HEK293 (cell line): Measurements from ENCODE around the gene GABBR2.

Experiments used
- CTCF ChIA-PET: fragments of 350-600 bp; formaldehyde crosslinking; extraction: SDS; loops from one replicate; lab custom pipeline; 2021; ENCODE audit warnings: antibody characterized with exemption; lab: Yijun Ruan, JAX
- POLR2A ChIA-PET: fragments of 300-600 bp; formaldehyde crosslinking; extraction: SDS; loops from one replicate; lab custom pipeline; 2020; ENCODE audit warnings: antibody characterized with exemption, inconsistent platforms; lab: Yijun Ruan, JAX
- H3K27ac ChIP-seq: fragments of 200-500 bp; sonication (Bioruptor generic); 2 replicates; pipeline ENCODE4 v1.5.1; 2014; ENCODE audit warnings: low read depth, low read length, control low read depth, inconsistent platforms; ENCODE audit errors: extremely low read depth
- H3K36me3 ChIP-seq, 2 experiments: fragments of 200-500 bp in 1 of 2; sonication (Bioruptor generic) in 1 of 2; 1 replicate in 1 of 2; 2 replicates in 1 of 2; pipeline ENCODE4 v1.5.1; 2014 to 2017; ENCODE audit warnings: inconsistent platforms in 2 of 2, low read length in 2 of 2; ENCODE audit not compliant: control insufficient read depth in 2 of 2, insufficient read depth in 1 of 2
- H3K4me1 ChIP-seq: fragments of 200-500 bp; sonication (Bioruptor generic); 2 replicates; pipeline ENCODE4 v1.5.1; 2014; ENCODE audit warnings: mild to moderate bottlenecking, low read length, inconsistent platforms; ENCODE audit not compliant: control insufficient read depth, insufficient read depth
- H3K4me3 ChIP-seq: 2 replicates; pipeline ENCODE4 v1.5.1; 2011; ENCODE audit warnings: low read depth, mild to moderate bottlenecking, control low read depth, low read length, moderate library complexity
- H3K9me3 ChIP-seq: fragments of 200-500 bp; sonication (Bioruptor generic); 2 replicates; pipeline ENCODE4 v1.5.1; 2014; ENCODE audit warnings: low read depth, low read length, inconsistent platforms; ENCODE audit not compliant: control insufficient read depth, insufficient read depth
- HIC1 ChIP-seq: fragments of 450-650 bp; formaldehyde crosslinking; IDR thresholded peaks from 2 replicates; pipeline ENCODE4 v1.5.1; 2016; ENCODE audit warnings: missing biosample characterization, missing genetic modification characterization
- HOXA7 ChIP-seq: sonication (generic); formaldehyde crosslinking; IDR thresholded peaks from 2 replicates; pipeline ENCODE4 v1.8.1; 2022; ENCODE audit warnings: missing genetic modification reagents, borderline replicate concordance
- MYNN ChIP-seq: fragments of 450-650 bp; formaldehyde crosslinking; IDR thresholded peaks from 2 replicates; pipeline ENCODE4 v1.5.1; 2016; ENCODE audit warnings: missing biosample characterization, missing genetic modification characterization, borderline replicate concordance
- PRDM4 ChIP-seq: fragments of 450-650 bp; formaldehyde crosslinking; IDR thresholded peaks from 2 replicates; pipeline ENCODE4 v1.5.1; 2017; ENCODE audit warnings: missing biosample characterization, missing genetic modification characterization
- ZBTB6 ChIP-seq: fragments of 450-650 bp; formaldehyde crosslinking; IDR thresholded peaks from 2 replicates; pipeline ENCODE4 v1.5.1; 2017; ENCODE audit warnings: missing biosample characterization, missing genetic modification characterization
- ZNF146 ChIP-seq: fragments of 450-650 bp; formaldehyde crosslinking; IDR thresholded peaks from 2 replicates; pipeline ENCODE4 v1.5.1; 2016; ENCODE audit warnings: missing biosample characterization, missing genetic modification characterization
- ZNF18 ChIP-seq: fragments of 450-650 bp; formaldehyde crosslinking; IDR thresholded peaks from 2 replicates; pipeline ENCODE4 v1.5.1; 2016; ENCODE audit warnings: missing biosample characterization, missing genetic modification characterization
- ZNF2 ChIP-seq: fragments of 450-650 bp; formaldehyde crosslinking; IDR thresholded peaks from 2 replicates; pipeline ENCODE4 v1.5.1; 2016; ENCODE audit warnings: missing biosample characterization, missing genetic modification characterization
- ZNF24 ChIP-seq: fragments of 450-650 bp; formaldehyde crosslinking; IDR thresholded peaks from 2 replicates; pipeline ENCODE4 v1.5.1; 2016; ENCODE audit warnings: missing biosample characterization, missing genetic modification characterization
- ZNF26 ChIP-seq: fragments of 450-650 bp; formaldehyde crosslinking; IDR thresholded peaks from 2 replicates; pipeline ENCODE4 v1.5.1; 2016; ENCODE audit warnings: missing biosample characterization, missing genetic modification characterization
- ZNF354C ChIP-seq: fragments of 450-650 bp; formaldehyde crosslinking; IDR thresholded peaks from 2 replicates; pipeline ENCODE4 v1.5.1; 2016; ENCODE audit warnings: missing biosample characterization, missing genetic modification characterization, low read depth, borderline replicate concordance
- ZNF521 ChIP-seq: fragments of 450-650 bp; formaldehyde crosslinking; IDR thresholded peaks from 2 replicates; pipeline ENCODE4 v1.5.1; 2017; ENCODE audit warnings: missing biosample characterization, mild to moderate bottlenecking, missing genetic modification characterization
- ZNF600 ChIP-seq: fragments of 450-650 bp; formaldehyde crosslinking; IDR thresholded peaks from 2 replicates; pipeline ENCODE4 v1.5.1; 2016; ENCODE audit warnings: missing biosample characterization, missing genetic modification characterization
- ZNF610 ChIP-seq: fragments of 450-650 bp; formaldehyde crosslinking; IDR thresholded peaks from 2 replicates; pipeline ENCODE4 v1.5.1; 2016; ENCODE audit warnings: missing biosample characterization, missing genetic modification characterization, borderline replicate concordance
- ZNF664 ChIP-seq: fragments of 450-650 bp; formaldehyde crosslinking; IDR thresholded peaks from 2 replicates; pipeline ENCODE4 v1.5.1; 2016; ENCODE audit warnings: missing biosample characterization, missing genetic modification characterization
- ZNF670 ChIP-seq: fragments of 450-650 bp; formaldehyde crosslinking; IDR thresholded peaks from 2 replicates; pipeline ENCODE4 v1.5.1; 2016; ENCODE audit warnings: missing biosample characterization, missing genetic modification characterization, low read depth
- ZNF692 ChIP-seq: fragments of 450-650 bp; formaldehyde crosslinking; IDR thresholded peaks from 2 replicates; pipeline ENCODE4 v1.5.1; 2016; ENCODE audit warnings: missing biosample characterization, missing genetic modification characterization
- ZNF785 ChIP-seq: fragments of 450-650 bp; formaldehyde crosslinking; IDR thresholded peaks from 2 replicates; pipeline ENCODE4 v1.5.1; 2016; ENCODE audit warnings: missing biosample characterization, missing genetic modification characterization
- ZNF837 ChIP-seq: fragments of 450-650 bp; formaldehyde crosslinking; IDR thresholded peaks from 2 replicates; pipeline ENCODE4 v1.5.1; 2016; ENCODE audit warnings: missing biosample characterization, missing genetic modification characterization

The GABBR2 gene

GRCh38 chr9:98285446-98285845 lies 423.3 kb downstream of the GABBR2 start:
- ChIA-PET CTCF (interaction anchor here (0.5 to 0.7 kb wide), 2 partner anchors 164 to 1786 kb away, joined by 3 read pairs; no protein-coding TSS in a partner anchor), POLR2A (no interaction called here)
- H3K36me3 ChIP-seq, result no peaks in the 10 kb centered on the region
- no peak overlapping the region for H3K27ac ChIP-seq
- H3K4me3 ChIP-seq, result no peak overlapping the region
- no peaks in the 10 kb centered on the region for H3K4me1 ChIP-seq
- H3K9me3 ChIP-seq, result no peaks in the 10 kb centered on the region
- TF ChIP-seq ZNF692 (tag by site-specific recombination) (no peak), ZNF26 (tag by site-specific recombination) (no peak), ZNF837 (no peak), ZNF664 (tag by site-specific recombination) (no peak), ZNF18 (tag by site-specific recombination) (no peak), ZNF785 (tag by site-specific recombination) (no peak), ZNF670 (no peak), ZNF146 (tag by site-specific recombination) (no peak), ZNF2 (tag by site-specific recombination) (no peak), HIC1 (no peak), MYNN (tag by site-specific recombination) (no peak), ZBTB6 (tag by site-specific recombination) (no peak), HOXA7 (CRISPR knock-in tag) (no peak), ZNF600 (no peak), ZNF354C (tag by site-specific recombination) (no peak), PRDM4 (tag by site-specific recombination) (no peak), ZNF521 (tag by site-specific recombination) (no peak), ZNF610 (tag by site-specific recombination) (no peak), ZNF24 (tag by site-specific recombination) (no peak)
